SK-N-SH (cell line): ENCODE measurements around the gene BRDT. TPM values are rescaled to one million over a fixed set of nuclear protein-coding genes. Genes with fewer than 3 reads are reported as not detected.

Experiments
- CTCF ChIA-PET: fragments of 300-600, 350-600 bp; formaldehyde crosslinking; extraction: SDS; loops from one replicate; lab custom pipeline; 2021; lab: Yijun Ruan, JAX
- POLR2A ChIA-PET: fragments of 350-600 bp; sonication (Branson Sonifier 250); formaldehyde crosslinking; extraction: SDS; loops from one replicate; lab custom pipeline; 2020; ENCODE audit warnings: antibody characterized with exemption, inconsistent platforms; lab: Yijun Ruan, JAX
- DNase-seq: peaks from one replicate; pipeline ENCODE4 v3.0.0; 2012
- H2AFZ ChIP-seq: fragments of 200-600 bp; sonication (generic); 2 replicates; pipeline ENCODE4 v1.8.1; 2016; ENCODE audit warnings: antibody characterized with exemption, mild to moderate bottlenecking, low read depth
- H3F3A ChIP-seq: fragments of 200-600 bp; sonication (generic); replicated peaks from 2 replicates; pipeline ENCODE3; 2016; ENCODE audit warnings: antibody characterized with exemption, mild to moderate bottlenecking; ENCODE audit not compliant: insufficient read depth
- H3K27ac ChIP-seq, 2 experiments: fragments of 200-500 bp in 1 of 2; fragments of 200-600 bp in 1 of 2; sonication (Bioruptor generic) in 1 of 2; sonication (generic), shearing (Covaris generic) in 1 of 2; 2 replicates each; pipeline versions ENCODE4 v1.5.1 to v1.6.1; 2014 to 2016; ENCODE audit warnings: low read depth in 2 of 2, inconsistent platforms in 1 of 2, low read length in 1 of 2, mild to moderate bottlenecking in 1 of 2, mixed read lengths in 1 of 2
- H3K27me3 ChIP-seq: fragments of 200-600 bp; sonication (generic), shearing (Covaris generic); 2 replicates; pipeline ENCODE4 v1.6.1; 2016; ENCODE audit warnings: mixed run types; ENCODE audit not compliant: insufficient read depth
- H3K36me3 ChIP-seq, 2 experiments: fragments of 200-500 bp in 1 of 2; fragments of 200-600 bp in 1 of 2; sonication (Bioruptor generic) in 1 of 2; sonication (generic) in 1 of 2; replicated peaks in 1 of 2; 2 replicates each; pipeline versions ENCODE3 to v1.5.1; 2014 to 2016; ENCODE audit warnings: low read length in 1 of 2, mild to moderate bottlenecking in 1 of 2; ENCODE audit not compliant: insufficient read depth in 2 of 2, control insufficient read depth in 1 of 2
- H3K4me1 ChIP-seq, 2 experiments: fragments of 200-500 bp in 1 of 2; fragments of 200-600 bp in 1 of 2; sonication (Bioruptor generic) in 1 of 2; sonication (generic), shearing (Covaris generic) in 1 of 2; 2 replicates each; pipeline versions ENCODE4 v1.5.1 to v1.6.1; 2014 to 2016; ENCODE audit warnings: low read depth in 1 of 2, low read length in 1 of 2, mixed run types in 1 of 2; ENCODE audit not compliant: insufficient read depth in 2 of 2, control insufficient read depth in 1 of 2
- H3K4me2 ChIP-seq: fragments of 200-600 bp; sonication (generic), shearing (Covaris generic); 2 replicates; pipeline ENCODE4 v1.6.1; 2017; ENCODE audit warnings: mixed run types
- H3K4me3 ChIP-seq, 2 experiments: fragments of 200-500 bp in 1 of 2; fragments of 200-600 bp in 1 of 2; sonication (Bioruptor generic) in 1 of 2; sonication (generic), shearing (Covaris generic) in 1 of 2; 2 replicates each; pipeline versions ENCODE4 v1.5.1 to v1.8.1; 2014 to 2016; ENCODE audit warnings: low read depth in 2 of 2, inconsistent platforms in 1 of 2, low read length in 1 of 2, mild to moderate bottlenecking in 1 of 2, mixed read lengths in 1 of 2, moderate library complexity in 1 of 2
- H3K79me2 ChIP-seq: fragments of 200-600 bp; sonication (generic); 2 replicates; pipeline ENCODE4 v1.8.1; 2017; ENCODE audit warnings: mild to moderate bottlenecking; ENCODE audit not compliant: insufficient read depth
- H3K9ac ChIP-seq: fragments of 200-600 bp; sonication (generic); 2 replicates; pipeline ENCODE4 v1.6.1; 2017; ENCODE audit warnings: mixed run types
- H3K9me2 ChIP-seq: fragments of 200-600 bp; sonication (generic); 2 replicates; pipeline ENCODE4 v1.6.1; 2017; ENCODE audit warnings: mixed run types
- H3K9me3 ChIP-seq: fragments of 200-600 bp; sonication (generic); 2 replicates; pipeline ENCODE4 v1.6.1; 2017; ENCODE audit warnings: mixed run types, mild to moderate bottlenecking, moderate library complexity
- H4K20me1 ChIP-seq: fragments of 200-600 bp; sonication (generic); 2 replicates; pipeline ENCODE4 v1.6.1; 2017; ENCODE audit warnings: mild to moderate bottlenecking, mixed run types; ENCODE audit not compliant: insufficient read depth
- CHD2 ChIP-seq: fragments of 150-350 bp; IDR thresholded peaks from 2 replicates; pipeline ENCODE4 v1.6.1; 2018; ENCODE audit warnings: low read length; ENCODE audit not compliant: partially characterized antibody
- CTCF ChIP-seq: fragments of 200-600 bp; sonication (generic); IDR thresholded peaks from 2 replicates; pipeline ENCODE4 v1.6.1; 2017; ENCODE audit warnings: antibody characterized with exemption, mild to moderate bottlenecking, moderate library complexity
- ELF1 ChIP-seq: IDR thresholded peaks from 2 replicates; pipeline ENCODE4 v1.4.0; 2012
- EZH2phosphoT487 ChIP-seq: fragments of 200-600 bp; sonication (generic); IDR thresholded peaks from 2 replicates; pipeline ENCODE4 v1.6.1; 2017; ENCODE audit warnings: low read depth, mixed run types, mild to moderate bottlenecking, antibody characterized with exemption, moderate library complexity, borderline replicate concordance
- FOSL2 ChIP-seq: IDR thresholded peaks from 2 replicates; pipeline ENCODE4 v1.4.0; 2012; ENCODE audit warnings: low read depth, mild to moderate bottlenecking, moderate library complexity, borderline replicate concordance
- FOXM1 ChIP-seq: IDR thresholded peaks from 2 replicates; pipeline ENCODE4 v1.4.0; 2012; ENCODE audit warnings: low read depth, mild to moderate bottlenecking
- GABPA ChIP-seq: IDR thresholded peaks from 2 replicates; pipeline ENCODE4 v1.4.0; 2012; ENCODE audit warnings: low read depth, mild to moderate bottlenecking
- GATA2 ChIP-seq: sonication (generic); formaldehyde crosslinking; IDR thresholded peaks from 2 replicates; pipeline ENCODE4 v1.5.0; 2020; ENCODE audit warnings: mild to moderate bottlenecking, missing genetic modification reagents
- MAX ChIP-seq: IDR thresholded peaks from 2 replicates; pipeline ENCODE4 v1.4.0; 2012; ENCODE audit warnings: low read depth
- MEF2A ChIP-seq: IDR thresholded peaks from 2 replicates; pipeline ENCODE4 v1.4.0; 2012; ENCODE audit warnings: low read depth, borderline replicate concordance
- MXI1 ChIP-seq: IDR thresholded peaks from 2 replicates; pipeline ENCODE4 v1.6.1; 2012; ENCODE audit warnings: mild to moderate bottlenecking, low read depth, low read length, improper control_type of control experiment
- NFIC ChIP-seq: IDR thresholded peaks from 2 replicates; pipeline ENCODE4 v1.4.0; 2012; ENCODE audit warnings: borderline replicate concordance
- RAD21 ChIP-seq: IDR thresholded peaks from 2 replicates; pipeline ENCODE4 v1.6.1; 2012; ENCODE audit warnings: mild to moderate bottlenecking, low read length
- RFX5 ChIP-seq: IDR thresholded peaks from 2 replicates; pipeline ENCODE4 v1.6.1; 2012; ENCODE audit warnings: mild to moderate bottlenecking, improper control_type of control experiment, low read length
- RXRA ChIP-seq: IDR thresholded peaks from 2 replicates; pipeline ENCODE4 v1.4.0; 2012; ENCODE audit warnings: low read depth, mild to moderate bottlenecking, borderline replicate concordance
- SIN3A ChIP-seq: IDR thresholded peaks from 2 replicates; pipeline ENCODE4 v1.6.1; 2012; ENCODE audit warnings: low read depth, mild to moderate bottlenecking, low read length, moderate library complexity, borderline replicate concordance
- SMC3 ChIP-seq: IDR thresholded peaks from 2 replicates; pipeline ENCODE4 v1.6.1; 2012; ENCODE audit warnings: low read depth, low read length, improper control_type of control experiment
- TEAD4 ChIP-seq: IDR thresholded peaks from 2 replicates; pipeline ENCODE4 v1.4.0; 2012; ENCODE audit warnings: mild to moderate bottlenecking, borderline replicate concordance; ENCODE audit not compliant: insufficient read depth
- USF1 ChIP-seq: IDR thresholded peaks from 2 replicates; pipeline ENCODE4 v1.4.0; 2012; ENCODE audit warnings: low read depth, borderline replicate concordance
- USF2 ChIP-seq: fragments of 150-350 bp; IDR thresholded peaks from 2 replicates; pipeline ENCODE4 v1.6.1; 2017; ENCODE audit warnings: antibody characterized with exemption, low read length, low read depth, borderline replicate concordance
- YY1 ChIP-seq: IDR thresholded peaks from 2 replicates; pipeline ENCODE4 v1.4.0; 2012; ENCODE audit warnings: low read depth, mild to moderate bottlenecking
- polyA plus RNA-seq, 3 experiments: library from polyadenylated mRNA; depleted of rRNA; stranded (reverse); fragments of >200 nt; gene quantifications; 2 replicates each; pipeline ENCODE4 v1.2.3, GENCODE V29; 2012

BRDT gene
- polyA plus RNA-seq, 1 of the 3 experiments (the other 2 are of a cell fraction): not detected

DNA sequence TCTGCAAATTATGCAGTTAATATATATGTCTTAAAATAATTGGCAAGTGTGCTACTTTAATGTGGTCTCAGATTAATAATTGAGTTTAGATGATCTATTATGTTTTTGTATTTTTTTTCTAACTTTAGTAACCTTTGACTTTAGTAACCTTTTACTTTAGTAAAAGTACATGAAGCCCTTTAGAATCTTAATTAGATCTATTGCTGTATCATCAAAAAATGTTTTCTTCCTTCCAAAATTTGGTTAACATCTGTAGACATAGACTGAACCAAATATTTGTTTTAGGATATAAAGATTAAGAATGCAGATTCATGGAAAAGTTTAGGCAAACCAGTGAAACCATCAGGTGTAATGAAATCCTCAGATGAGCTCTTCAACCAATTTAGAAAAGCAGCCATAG is 54.9 kb downstream of the BRDT start:
- ChIA-PET POLR2A (no interaction called here), CTCF (interaction anchor here (2.6 to 3.8 kb wide), 2 partner anchors 8 to 287 kb away, joined by 17 to 21 read pairs; no protein-coding TSS in a partner anchor)
- Histone ChIP-seq H3K27ac (no peak overlapping the region), H4K20me1 (no peaks in the 10 kb centered on the region), H3K27me3 (0 out of 2 replicates have a peak, but pooled peaks cover 4% of the 10 kb centered on the region), H3K36me3 (no peaks in the 10 kb centered on the region), H2AFZ (no peak overlapping the region), H3K9ac (no peak overlapping the region), H3K9me2 (no peaks in the 10 kb centered on the region), H3K4me1 (no peaks in the 10 kb centered on the region), H3K4me3 (no peak overlapping the region), H3F3A (no peaks in the 10 kb centered on the region), H3K79me2 (no peaks in the 10 kb centered on the region), H3K4me2 (no peak overlapping the region), H3K9me3 (no peaks in the 10 kb centered on the region)
- DNase-seq: no peak
- TF ChIP-seq ELF1 (no peak), RFX5 (no peak), SMC3 (no peak), USF2 (no peak), TEAD4 (no peak), MXI1 (no peak), MAX (no peak), FOXM1 (no peak), SIN3A (no peak), CHD2 (no peak), GABPA (no peak), FOSL2 (no peak), GATA2 (CRISPR knock-in tag) (no peak), CTCF (no peak)

GRCh38 chr1:92013923-92014322 is 64.7 kb downstream of the BRDT start:
- Histone ChIP-seq H2AFZ (no peak overlapping the region), H3K9me3 (no peaks in the 10 kb centered on the region), H3K4me1 (no peaks in the 10 kb centered on the region), H3K4me2 (no peak overlapping the region), H3K9me2 (no peaks in the 10 kb centered on the region), H3K27ac (no peak overlapping the region), H3K36me3 (no peaks in the 10 kb centered on the region), H3K9ac (no peak overlapping the region), H3K79me2 (no peaks in the 10 kb centered on the region), H3K4me3 (no peak overlapping the region), H4K20me1 (no peaks in the 10 kb centered on the region), H3F3A (no peaks in the 10 kb centered on the region), H3K27me3 (no peaks in the 10 kb centered on the region; the same call in 1 of the 2 replicates)
- ChIA-PET POLR2A (no interaction called here), CTCF (interaction anchor here (1.2 to 1.6 kb wide), 4 partner anchors 14 to 284 kb away, joined by 4 to 5 read pairs (median 4); partner anchors contain the start of gene GLMN)
- DNase-seq: no peak
- TF ChIP-seq YY1: no peak
- no peak for TF ChIP-seq SMC3
- no peak for TF ChIP-seq GATA2 (CRISPR knock-in tag)
- TF ChIP-seq MEF2A: no peak
- TF ChIP-seq CTCF: no peak
- no peak for TF ChIP-seq RXRA
- no peak for TF ChIP-seq EZH2phosphoT487
- no peak for TF ChIP-seq USF1
- TF ChIP-seq RAD21: no peak
- TF ChIP-seq FOSL2: no peak
- no peak for TF ChIP-seq NFIC
- no peak for TF ChIP-seq MAX
- TF ChIP-seq ELF1: no peak
- no peak for TF ChIP-seq GABPA
